DND-41 (cell line): ENCODE results near the gene C2CD3.

Experiments
- ATAC-seq: fragments of 200-7000 bp; cut with Tn5 transposase; 3 replicates; pipeline ENCODE4 v1.9.1; 2021; ENCODE audit warnings: low read depth; ENCODE audit not compliant: insufficient read depth
- DNase-seq: peaks from one replicate; pipeline ENCODE4 v3.0.0-alpha.2; 2020
- H2AFZ ChIP-seq: 2 replicates; pipeline ENCODE4 v1.6.0; 2012; ENCODE audit warnings: low read depth, low read length
- H3K27ac ChIP-seq: 2 replicates; pipeline ENCODE4 v1.5.1; 2012; ENCODE audit warnings: low read length, inconsistent platforms
- H3K27me3 ChIP-seq: fragments of 200-600 bp; sonication (generic); 2 replicates; pipeline ENCODE4 v1.6.0; 2012; ENCODE audit warnings: low read length, mild to moderate bottlenecking, inconsistent platforms; ENCODE audit not compliant: insufficient read depth, poor library complexity
- H3K36me3 ChIP-seq: 2 replicates; pipeline ENCODE4 v1.5.1; 2012; ENCODE audit warnings: low read length, inconsistent platforms; ENCODE audit not compliant: insufficient read depth
- H3K4me1 ChIP-seq: 2 replicates; pipeline ENCODE4 v1.5.1; 2012; ENCODE audit warnings: mild to moderate bottlenecking, low read length; ENCODE audit not compliant: insufficient read depth
- H3K4me2 ChIP-seq: 2 replicates; pipeline ENCODE4 v1.6.0; 2012; ENCODE audit warnings: mild to moderate bottlenecking, moderate library complexity, low read length, inconsistent platforms; ENCODE audit not compliant: insufficient read depth
- H3K4me3 ChIP-seq, 2 experiments: fragments of 200-600 bp in 1 of 2; shearing (Covaris generic) in 1 of 2; 2 replicates each; pipeline ENCODE4 v1.5.1; 2012 to 2016; ENCODE audit warnings: inconsistent platforms in 2 of 2, low read length in 2 of 2, mild to moderate bottlenecking in 2 of 2, low read depth in 1 of 2, moderate library complexity in 1 of 2
- H3K79me2 ChIP-seq: 2 replicates; pipeline ENCODE4 v1.6.0; 2012; ENCODE audit warnings: low read length, inconsistent platforms; ENCODE audit not compliant: insufficient read depth
- H3K9ac ChIP-seq: 2 replicates; pipeline ENCODE4 v1.6.0; 2012; ENCODE audit warnings: low read depth, mild to moderate bottlenecking, inconsistent platforms, low read length, moderate library complexity
- H3K9me3 ChIP-seq: 2 replicates; pipeline ENCODE4 v1.5.1; 2012; ENCODE audit warnings: low read length, moderate library complexity, mild to moderate bottlenecking, inconsistent platforms; ENCODE audit not compliant: insufficient read depth, severe bottlenecking
- H4K20me1 ChIP-seq: 2 replicates; pipeline ENCODE4 v1.6.0; 2012; ENCODE audit warnings: low read length; ENCODE audit not compliant: insufficient read depth
- CTCF ChIP-seq: IDR thresholded peaks from 2 replicates; pipeline ENCODE4 v1.5.1; 2012; ENCODE audit warnings: borderline replicate concordance, low read length, moderate library complexity, mild to moderate bottlenecking; ENCODE audit not compliant: poor library complexity, severe bottlenecking; ENCODE audit errors: extremely low read depth
- EZH2 ChIP-seq: IDR thresholded peaks from 3 replicates; pipeline ENCODE4 v1.6.1; 2012; ENCODE audit warnings: borderline replicate concordance, low read depth, mild to moderate bottlenecking, moderate library complexity, low read length, inconsistent platforms; ENCODE audit not compliant: severe bottlenecking

The C2CD3 gene

GRCh38 chr11:74022546-74022945, 148.3 kb downstream of the C2CD3 start:
- H4K20me1 ChIP-seq, result no peaks in the 10 kb centered on the region
- H3K9me3 ChIP-seq, result no peaks in the 10 kb centered on the region
- TF ChIP-seq EZH2 (no peak), CTCF (no peak)
- H3K27ac ChIP-seq, result no peak overlapping the region
- peaks cover 12% of the 10 kb centered on the region; the same call in 1 of the 2 replicates for H3K36me3 ChIP-seq
- DNase-seq (no peak), ATAC-seq (no peak)
- H3K4me1 ChIP-seq, result no peaks in the 10 kb centered on the region
- no peak overlapping the region for H3K4me2 ChIP-seq
- H3K9ac ChIP-seq, result no peak overlapping the region
- no peak overlapping the region for H3K4me3 ChIP-seq
- no peak overlapping the region for H2AFZ ChIP-seq
- no peaks in the 10 kb centered on the region for H3K27me3 ChIP-seq
- no peaks in the 10 kb centered on the region for H3K79me2 ChIP-seq

- DNase-seq, result no peak
- Histone ChIP-seq H2AFZ (no peak overlapping the region), H3K9ac (no peak overlapping the region), H3K79me2 (no peaks in the 10 kb centered on the region), H3K4me1 (no peaks in the 10 kb centered on the region), H3K36me3 (peaks cover 13% of the 10 kb centered on the region; the same call in 1 of the 2 replicates), H3K4me2 (no peak overlapping the region), H3K9me3 (no peaks in the 10 kb centered on the region), H3K27ac (no peak overlapping the region), H4K20me1 (no peaks in the 10 kb centered on the region), H3K4me3 (no peak overlapping the region), H3K27me3 (no peaks in the 10 kb centered on the region)
- no peak for ATAC-seq
- no peak for TF ChIP-seq EZH2
- no peak for TF ChIP-seq CTCF
These were observed 148.8 kb downstream of the C2CD3 start for GRCh38 chr11:74021998-74022397.

- H3K36me3 ChIP-seq, result peaks cover 18% of the 10 kb centered on the region; the same call in 1 of the 2 replicates
- no peak overlapping the region for H3K4me2 ChIP-seq
These were observed 150.3 kb downstream of the C2CD3 start for GRCh38 chr11:74020539-74020938.

More at GRCh38 chr11:74020539-74020938, 150.3 kb downstream of the C2CD3 start:
- H3K79me2 ChIP-seq, result no peaks in the 10 kb centered on the region
- H3K9ac ChIP-seq, result no peak overlapping the region
- TF ChIP-seq EZH2, result no peak
- no peak for TF ChIP-seq CTCF
- no peak overlapping the region for H3K4me3 ChIP-seq
- ATAC-seq (no peak), DNase-seq (no peak)
- H3K27ac ChIP-seq, result no peak overlapping the region
- no peaks in the 10 kb centered on the region for H3K9me3 ChIP-seq
- H3K4me1 ChIP-seq, result no peaks in the 10 kb centered on the region
- H2AFZ ChIP-seq, result no peak overlapping the region
- H3K27me3 ChIP-seq, result no peaks in the 10 kb centered on the region
- H4K20me1 ChIP-seq, result no peaks in the 10 kb centered on the region
